Neural cell (in vitro differentiated cells): ENCODE measurements around the gene PPP1CB. TPM values are rescaled to one million over a fixed set of nuclear protein-coding genes. Genes with fewer than 3 reads are reported as not detected.

Source experiments
- H2AFZ ChIP-seq: fragments of 200-600, 300-800 bp; sonication (generic), shearing (Covaris generic); 2 replicates; pipeline ENCODE4 v1.6.0; 2014; ENCODE audit warnings: low read depth, mild to moderate bottlenecking, antibody characterized with exemption, low read length, moderate library complexity
- H3F3A ChIP-seq: fragments of 200-600 bp; shearing (Covaris generic); 2 replicates; pipeline ENCODE4 v1.6.1; 2016; ENCODE audit warnings: mild to moderate bottlenecking, moderate library complexity, mixed read lengths, antibody characterized with exemption, low read length; ENCODE audit not compliant: insufficient read depth, poor library complexity, severe bottlenecking
- H3K27ac ChIP-seq: fragments of 200-600, 300-800 bp; sonication (generic), shearing (Covaris generic); 2 replicates; pipeline ENCODE4 v1.5.1; 2014; ENCODE audit warnings: mild to moderate bottlenecking, low read length, moderate library complexity
- H3K27me3 ChIP-seq: fragments of 300-800, 200-600 bp; sonication (generic), shearing (Covaris generic); 2 replicates; pipeline ENCODE4 v1.6.0; 2014; ENCODE audit warnings: mild to moderate bottlenecking, low read depth, low read length, moderate library complexity; ENCODE audit not compliant: insufficient read depth
- H3K36me3 ChIP-seq: fragments of 300-800, 200-600 bp; sonication (generic), shearing (Covaris generic); 2 replicates; pipeline ENCODE4 v1.5.1; 2014; ENCODE audit warnings: mild to moderate bottlenecking, antibody characterized with exemption, low read length, moderate library complexity; ENCODE audit not compliant: insufficient read depth
- H3K4me2 ChIP-seq: fragments of 300-800, 200-600 bp; sonication (generic), shearing (Covaris generic); 2 replicates; pipeline ENCODE4 v1.6.0; 2014; ENCODE audit warnings: mild to moderate bottlenecking, low read length
- H3K4me3 ChIP-seq: fragments of 300-800, 200-600 bp; sonication (generic), shearing (Covaris generic); 2 replicates; pipeline ENCODE4 v1.5.1; 2014; ENCODE audit warnings: mild to moderate bottlenecking, low read length, moderate library complexity
- H3K79me2 ChIP-seq: fragments of 200-600 bp; shearing (Covaris generic); replicated peaks from 2 replicates; pipeline ENCODE4 v1.6.0; 2014; ENCODE audit warnings: mild to moderate bottlenecking, low read length, moderate library complexity; ENCODE audit not compliant: insufficient read depth
- H3K9ac ChIP-seq: fragments of 300-800, 200-600 bp; sonication (generic), shearing (Covaris generic); 2 replicates; pipeline ENCODE4 v1.6.1; 2016; ENCODE audit warnings: mild to moderate bottlenecking, low read length, mixed read lengths
- H3K9me2 ChIP-seq: fragments of 200-600 bp; shearing (Covaris generic); 2 replicates; pipeline ENCODE4 v1.6.1; 2016; ENCODE audit warnings: mild to moderate bottlenecking, low read length, mixed read lengths; ENCODE audit not compliant: insufficient read depth
- H3K9me3 ChIP-seq: fragments of 200-600, 300-800 bp; sonication (generic), shearing (Covaris generic); 2 replicates; pipeline ENCODE4 v1.6.1; 2016; ENCODE audit warnings: mild to moderate bottlenecking, mixed run types, low read length, moderate library complexity, mixed read lengths
- H4K20me1 ChIP-seq: fragments of 200-600 bp; shearing (Covaris generic); 2 replicates; pipeline ENCODE4 v1.6.1; 2016; ENCODE audit warnings: mild to moderate bottlenecking, mixed run types; ENCODE audit not compliant: insufficient read depth
- CTCF ChIP-seq: fragments of 450-650 bp; IDR thresholded peaks from 2 replicates; pipeline ENCODE4 v1.5.1; 2014; ENCODE audit warnings: antibody characterized with exemption, mild to moderate bottlenecking, moderate library complexity; ENCODE audit not compliant: poor library complexity, severe bottlenecking
- EP300 ChIP-seq: fragments of 450-650 bp; conservative IDR thresholded peaks from 2 replicates; pipeline ENCODE4 v1.6.1; 2014; ENCODE audit warnings: antibody characterized with exemption, mild to moderate bottlenecking, moderate library complexity; ENCODE audit not compliant: poor library complexity, severe bottlenecking
- EZH2 ChIP-seq: fragments of 200-600, 300-800 bp; shearing (Covaris generic), sonication (generic); IDR thresholded peaks from 2 replicates; pipeline ENCODE4 v1.6.1; 2014; ENCODE audit warnings: antibody characterized with exemption, low read length, borderline replicate concordance, mild to moderate bottlenecking; ENCODE audit not compliant: insufficient read depth, poor library complexity, severe bottlenecking
- MXI1 ChIP-seq: fragments of 450-650 bp; conservative IDR thresholded peaks from 2 replicates; pipeline ENCODE4 v1.6.1; 2014; ENCODE audit warnings: antibody characterized with exemption, mild to moderate bottlenecking; ENCODE audit not compliant: poor library complexity, severe bottlenecking
- POLR2AphosphoS5 ChIP-seq: IDR thresholded peaks from 2 replicates; pipeline ENCODE4 v1.6.1; 2012
- RAD21 ChIP-seq: fragments of 450-650 bp; conservative IDR thresholded peaks from 2 replicates; pipeline ENCODE4 v1.6.1; 2014; ENCODE audit warnings: antibody characterized with exemption, mild to moderate bottlenecking, moderate library complexity
- REST ChIP-seq: IDR thresholded peaks from 2 replicates; pipeline ENCODE4 v1.6.1; 2012; ENCODE audit warnings: borderline replicate concordance
- SMC3 ChIP-seq: fragments of 450-650 bp; conservative IDR thresholded peaks from 2 replicates; pipeline ENCODE4 v1.6.1; 2014; ENCODE audit warnings: antibody characterized with exemption, mild to moderate bottlenecking, moderate library complexity; ENCODE audit not compliant: poor library complexity
- TAF1 ChIP-seq: IDR thresholded peaks from 2 replicates; pipeline ENCODE4 v1.6.1; 2012; ENCODE audit warnings: low read depth
- polyA plus RNA-seq: library from polyadenylated mRNA; depleted of rRNA; stranded (reverse); fragments of >200 nt; gene quantifications from 2 replicates; pipeline ENCODE4 v1.2.3, GENCODE V29; 2014

The PPP1CB gene
- polyA plus RNA-seq, 1 donor from 2014 or later = 239 TPM

GRCh38 chr2:28822036-28822435, 70.4 kb downstream of the PPP1CB start:
- H3K9ac ChIP-seq = no peak overlapping the region
- H3K9me3 ChIP-seq = no peaks in the 10 kb centered on the region
- H3K9me2 ChIP-seq = no peaks in the 10 kb centered on the region
- no peaks in the 10 kb centered on the region for H4K20me1 ChIP-seq
- H3K36me3 ChIP-seq = no peaks in the 10 kb centered on the region
- H3K27ac ChIP-seq = no peak overlapping the region
- TF ChIP-seq REST = no peak
- TF ChIP-seq RAD21 = no peak
- TF ChIP-seq MXI1 = no peak
- TF ChIP-seq TAF1 = no peak
- TF ChIP-seq POLR2AphosphoS5 = no peak
- no peak for TF ChIP-seq EP300
- no peak for TF ChIP-seq SMC3
- no peak for TF ChIP-seq CTCF
- TF ChIP-seq EZH2 = no peak
- H3K79me2 ChIP-seq = no peaks in the 10 kb centered on the region
- H3K4me2 ChIP-seq = no peak overlapping the region
- no peak overlapping the region for H3K4me3 ChIP-seq
- H3F3A ChIP-seq = no peaks in the 10 kb centered on the region
- no peak overlapping the region for H2AFZ ChIP-seq
- H3K27me3 ChIP-seq = no peaks in the 10 kb centered on the region

- H4K20me1 ChIP-seq = no peaks in the 10 kb centered on the region
- no peaks in the 10 kb centered on the region for H3F3A ChIP-seq
- no peak overlapping the region for H3K4me3 ChIP-seq
- H3K27ac ChIP-seq = no peak overlapping the region
- no peak overlapping the region for H3K9ac ChIP-seq
- H3K9me3 ChIP-seq = no peaks in the 10 kb centered on the region
- H2AFZ ChIP-seq = no peak overlapping the region
- TF ChIP-seq POLR2AphosphoS5 (no peak), RAD21 (no peak), SMC3 (no peak), EP300 (no peak), TAF1 (no peak), MXI1 (no peak), REST (no peak), EZH2 (no peak), CTCF (no peak)
- no peaks in the 10 kb centered on the region for H3K79me2 ChIP-seq
- H3K27me3 ChIP-seq = no peaks in the 10 kb centered on the region
- no peaks in the 10 kb centered on the region for H3K36me3 ChIP-seq
- no peak overlapping the region for H3K4me2 ChIP-seq
- H3K9me2 ChIP-seq = no peaks in the 10 kb centered on the region
Observed at GRCh38 chr2:28824207-28824606, 72.6 kb downstream of the PPP1CB start.
